ENCODE results near the gene KCP.
"Not testable (repeated sequence)": the region's sequence is repeated elsewhere in the genome, so short reads cannot be mapped to it uniquely, and the experiment has no call there.

GRCh38 chr7:128912709-128913495 lies 2.4 kb upstream of the KCP start:
- not testable (repeated sequence) for TF ChIP-seq POLR2A (IDR thresholded peaks at IDR 0.05)
- TF ChIP-seq, protein P1, sequence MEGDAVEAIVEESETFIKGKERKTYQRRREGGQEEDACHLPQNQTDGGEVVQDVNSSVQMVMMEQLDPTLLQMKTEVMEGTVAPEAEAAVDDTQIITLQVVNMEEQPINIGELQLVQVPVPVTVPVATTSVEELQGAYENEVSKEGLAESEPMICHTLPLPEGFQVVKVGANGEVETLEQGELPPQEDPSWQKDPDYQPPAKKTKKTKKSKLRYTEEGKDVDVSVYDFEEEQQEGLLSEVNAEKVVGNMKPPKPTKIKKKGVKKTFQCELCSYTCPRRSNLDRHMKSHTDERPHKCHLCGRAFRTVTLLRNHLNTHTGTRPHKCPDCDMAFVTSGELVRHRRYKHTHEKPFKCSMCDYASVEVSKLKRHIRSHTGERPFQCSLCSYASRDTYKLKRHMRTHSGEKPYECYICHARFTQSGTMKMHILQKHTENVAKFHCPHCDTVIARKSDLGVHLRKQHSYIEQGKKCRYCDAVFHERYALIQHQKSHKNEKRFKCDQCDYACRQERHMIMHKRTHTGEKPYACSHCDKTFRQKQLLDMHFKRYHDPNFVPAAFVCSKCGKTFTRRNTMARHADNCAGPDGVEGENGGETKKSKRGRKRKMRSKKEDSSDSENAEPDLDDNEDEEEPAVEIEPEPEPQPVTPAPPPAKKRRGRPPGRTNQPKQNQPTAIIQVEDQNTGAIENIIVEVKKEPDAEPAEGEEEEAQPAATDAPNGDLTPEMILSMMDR (IDR thresholded peaks at IDR 0.05): not testable (repeated sequence)

Data from ovary (tissue), 3 donors.